Measurements from ENCODE around the gene XCR1. TPM values are rescaled to one million over a fixed set of nuclear protein-coding genes. Genes with fewer than 3 reads are reported as not detected.

The XCR1 gene
- total and polyA plus RNA-seq, 7 donors: under 0.01 to 3.5 TPM; not detected in 5

DNA sequence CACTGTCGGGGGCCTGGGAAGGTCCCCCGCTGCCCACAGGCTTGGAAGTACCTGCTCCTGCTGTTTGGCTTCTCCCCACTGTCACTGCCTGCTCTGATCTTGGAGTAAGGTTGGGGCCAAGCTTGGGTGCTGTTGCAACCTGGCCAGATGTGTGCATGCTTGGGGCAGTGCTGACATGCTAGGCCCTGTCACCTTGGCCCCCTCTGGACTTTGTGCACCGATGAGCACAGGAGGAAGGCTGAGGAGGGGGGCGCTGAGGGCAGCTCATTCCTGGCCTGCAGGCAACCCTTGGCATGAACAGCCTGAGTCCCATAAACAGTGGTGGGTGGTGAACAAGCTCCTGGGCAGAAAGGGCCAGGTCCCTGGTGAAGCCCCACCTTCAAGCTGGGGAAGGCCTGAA, 4.0 kb upstream of the XCR1 start:
- Histone ChIP-seq H3K4me3 (no peak overlapping the region), H3K36me3 (no peaks in the 10 kb centered on the region), H3K27ac (no peak overlapping the region), H3K27me3 (no peaks in the 10 kb centered on the region), H3K9me3 (peaks cover 0 to 5% (median 1%) of the 10 kb centered on the region in 4 donors), H3K4me1 (no peaks in the 10 kb centered on the region)
- WGBS, 2 donors: 72 to 97% methylated on average over 4 of the region's 4 CpGs
- intact Hi-C loops (cut with DNase I): no loop called here
- DNase-seq: no peak
- TF ChIP-seq EP300 (IDR thresholded peaks at IDR 0.05): no peak
- TF ChIP-seq, protein P1, sequence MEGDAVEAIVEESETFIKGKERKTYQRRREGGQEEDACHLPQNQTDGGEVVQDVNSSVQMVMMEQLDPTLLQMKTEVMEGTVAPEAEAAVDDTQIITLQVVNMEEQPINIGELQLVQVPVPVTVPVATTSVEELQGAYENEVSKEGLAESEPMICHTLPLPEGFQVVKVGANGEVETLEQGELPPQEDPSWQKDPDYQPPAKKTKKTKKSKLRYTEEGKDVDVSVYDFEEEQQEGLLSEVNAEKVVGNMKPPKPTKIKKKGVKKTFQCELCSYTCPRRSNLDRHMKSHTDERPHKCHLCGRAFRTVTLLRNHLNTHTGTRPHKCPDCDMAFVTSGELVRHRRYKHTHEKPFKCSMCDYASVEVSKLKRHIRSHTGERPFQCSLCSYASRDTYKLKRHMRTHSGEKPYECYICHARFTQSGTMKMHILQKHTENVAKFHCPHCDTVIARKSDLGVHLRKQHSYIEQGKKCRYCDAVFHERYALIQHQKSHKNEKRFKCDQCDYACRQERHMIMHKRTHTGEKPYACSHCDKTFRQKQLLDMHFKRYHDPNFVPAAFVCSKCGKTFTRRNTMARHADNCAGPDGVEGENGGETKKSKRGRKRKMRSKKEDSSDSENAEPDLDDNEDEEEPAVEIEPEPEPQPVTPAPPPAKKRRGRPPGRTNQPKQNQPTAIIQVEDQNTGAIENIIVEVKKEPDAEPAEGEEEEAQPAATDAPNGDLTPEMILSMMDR (IDR thresholded peaks at IDR 0.05): no peak
- TF ChIP-seq POLR2A (IDR thresholded peaks at IDR 0.05): no peak
- TF ChIP-seq POLR2AphosphoS5 (IDR thresholded peaks at IDR 0.05): no peak

DNA sequence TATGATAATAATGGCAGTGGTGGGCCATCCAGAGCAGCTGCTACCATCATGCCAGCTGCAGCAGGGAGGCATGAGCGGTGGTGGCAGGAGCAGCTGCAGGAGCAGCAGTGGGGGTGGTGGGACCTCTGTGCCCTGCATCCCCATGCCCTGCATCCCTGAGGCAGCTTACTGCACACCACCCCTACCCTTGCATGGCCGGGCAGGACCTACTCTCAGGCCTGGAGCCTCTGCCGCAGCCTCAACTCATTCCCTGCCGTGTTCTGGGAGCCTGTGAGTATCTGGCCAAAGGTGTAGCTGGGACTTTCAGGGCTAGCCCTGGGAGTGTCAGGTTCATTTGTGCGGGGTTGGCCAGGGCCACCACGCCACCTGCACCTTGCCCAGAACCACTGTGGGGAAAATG, 3.3 kb upstream of the XCR1 start:
- H3K9me3 ChIP-seq: peaks cover 0 to 5% (median 1%) of the 10 kb centered on the region in 4 donors
- WGBS, 2 donors: 91 to 92% methylated on average over 6 of the region's 6 CpGs
- no peak for DNase-seq
- TF ChIP-seq, protein P1 (IDR thresholded peaks at IDR 0.05): no peak
- TF ChIP-seq POLR2AphosphoS5 (IDR thresholded peaks at IDR 0.05) (no peak), EP300 (IDR thresholded peaks at IDR 0.05) (no peak), POLR2A (IDR thresholded peaks at IDR 0.05) (no peak)
- no peaks in the 10 kb centered on the region for H3K36me3 ChIP-seq
- H3K27me3 ChIP-seq: no peaks in the 10 kb centered on the region
- H3K27ac ChIP-seq: no peak overlapping the region
- intact Hi-C loops (cut with DNase I): no loop called here
- no peaks in the 10 kb centered on the region for H3K4me1 ChIP-seq
- no peak overlapping the region for H3K4me3 ChIP-seq

DNA sequence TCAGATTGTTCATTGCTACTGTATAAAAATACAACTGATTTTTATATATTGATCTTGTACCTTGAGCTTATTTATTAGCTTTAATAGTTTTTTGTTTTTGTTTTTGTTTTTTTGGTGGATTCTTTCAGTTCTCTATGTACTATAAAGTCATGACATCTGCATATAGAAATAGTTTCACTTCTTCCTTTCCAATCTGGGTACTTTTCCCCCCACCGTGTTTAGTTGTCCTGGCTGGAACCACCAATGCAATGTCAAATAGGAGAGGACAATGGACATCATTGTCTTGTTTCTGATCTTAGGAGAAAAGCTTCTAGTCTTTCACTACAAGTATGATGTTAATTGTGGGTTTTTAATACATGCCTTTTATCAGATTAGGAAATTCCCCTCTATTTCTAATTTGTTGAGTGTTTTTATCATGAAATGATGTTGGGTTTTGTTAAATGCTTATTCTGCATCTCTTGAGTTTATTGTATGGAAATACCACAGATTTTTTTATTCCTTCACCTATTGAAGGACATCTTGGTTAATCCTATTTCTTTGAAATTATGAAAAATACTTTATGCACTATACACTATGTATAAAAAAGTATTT, 2.8 kb upstream of the XCR1 start:
- TF ChIP-seq POLR2AphosphoS5 (IDR thresholded peaks at IDR 0.05) (no peak), POLR2A (IDR thresholded peaks at IDR 0.05) (no peak), EP300 (IDR thresholded peaks at IDR 0.05) (no peak)
- TF ChIP-seq, protein P1 (IDR thresholded peaks at IDR 0.05): no peak

DNA sequence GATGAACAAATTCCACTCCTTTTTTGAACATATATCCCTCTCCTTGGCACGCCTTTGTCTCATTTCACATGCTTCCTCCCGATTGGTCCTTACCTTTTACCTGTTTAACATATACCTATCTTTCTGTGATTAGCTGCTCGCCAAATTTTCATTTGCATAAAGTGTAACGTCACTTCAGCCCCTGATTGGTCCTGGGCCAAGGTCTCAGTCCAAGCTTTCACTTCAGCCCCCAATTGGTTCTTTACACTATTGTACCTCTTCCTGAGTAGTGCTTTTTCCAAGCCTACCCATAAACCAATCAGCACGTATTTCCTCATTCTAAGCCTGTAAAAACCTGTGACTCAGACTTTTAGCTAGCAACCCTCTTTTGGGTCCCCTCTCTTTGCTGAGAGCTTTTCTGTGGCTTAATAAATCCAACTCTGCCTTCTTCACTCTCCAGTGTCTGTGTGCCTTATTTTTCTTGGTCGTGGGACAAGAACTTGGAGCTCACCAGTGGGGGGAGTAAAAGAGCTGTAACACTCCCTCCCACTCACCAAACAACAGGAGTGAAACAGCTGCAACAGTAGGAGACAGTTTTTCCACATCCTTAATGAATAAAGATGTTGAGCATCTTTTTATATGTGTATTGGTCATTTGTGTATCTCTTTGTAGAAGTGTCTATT, 584 bp upstream of the XCR1 start:
- peaks cover 0 to 5% (median 1%) of the 10 kb centered on the region in 4 donors for H3K9me3 ChIP-seq
- H3K4me3 ChIP-seq: no peak overlapping the region
- H3K27ac ChIP-seq: no peak overlapping the region
- H3K36me3 ChIP-seq: no peaks in the 10 kb centered on the region
- no peak for DNase-seq
- H3K4me1 ChIP-seq: no peaks in the 10 kb centered on the region
- WGBS, 2 donors: 81 to 87% methylated on average over 6 of the region's 6 CpGs
- intact Hi-C loops (cut with DNase I): no loop called here
- H3K27me3 ChIP-seq: no peaks in the 10 kb centered on the region
- TF ChIP-seq EP300 (IDR thresholded peaks at IDR 0.05) (no peak), POLR2A (IDR thresholded peaks at IDR 0.05) (no peak), POLR2AphosphoS5 (IDR thresholded peaks at IDR 0.05) (no peak)
- TF ChIP-seq, protein P1 (IDR thresholded peaks at IDR 0.05): no peak

More for the DNA sequence above, 2.8 kb upstream of the XCR1 start:
- WGBS, 2 donors: 50 to 73% methylated on average over 1 of the region's 1 CpG
- H3K4me3 ChIP-seq: no peak overlapping the region
- H3K27me3 ChIP-seq: no peaks in the 10 kb centered on the region
- no peaks in the 10 kb centered on the region for H3K4me1 ChIP-seq
- H3K9me3 ChIP-seq: peaks cover 0 to 5% (median 1%) of the 10 kb centered on the region in 4 donors
- DNase-seq: no peak
- no peak overlapping the region for H3K27ac ChIP-seq
- intact Hi-C loops (cut with DNase I): no loop called here
- no peaks in the 10 kb centered on the region for H3K36me3 ChIP-seq

All from sigmoid colon (tissue), 7 donors.